GM12891 (cell line): ENCODE data around the gene PCBD2.

Experiments
- DNase-seq: peaks from one replicate; pipeline ENCODE4 v3.0.0; 2011; ENCODE audit warnings: low spot score; ENCODE audit not compliant: insufficient read length
- FAIRE-seq: peaks from 2 replicates; lab custom pipeline; 2011; peaks lifted over from hg19 to GRCh38; lab: Jason Lieb, UNC
- PAX5 ChIP-seq: IDR thresholded peaks from 2 replicates; pipeline ENCODE4 v1.6.1; 2011; ENCODE audit warnings: low read length, moderate library complexity, mild to moderate bottlenecking; ENCODE audit not compliant: insufficient read depth, severe bottlenecking
- POLR2A ChIP-seq: IDR thresholded peaks from 2 replicates; pipeline ENCODE4 v1.6.1; 2011; ENCODE audit warnings: low read depth, low read length, control low read depth
- POLR2AphosphoS5 ChIP-seq: IDR thresholded peaks from 2 replicates; pipeline ENCODE4 v1.6.1; 2011; ENCODE audit warnings: low read depth, low read length, control low read depth
- POU2F2 ChIP-seq: IDR thresholded peaks from 2 replicates; pipeline ENCODE4 v1.6.1; 2011; ENCODE audit warnings: low read depth, mild to moderate bottlenecking, control low read depth, low read length, moderate library complexity
- SPI1 ChIP-seq: IDR thresholded peaks from 2 replicates; pipeline ENCODE4 v1.6.1; 2011; ENCODE audit warnings: low read depth, low read length, control low read depth
- TAF1 ChIP-seq: IDR thresholded peaks from 2 replicates; pipeline ENCODE4 v1.6.1; 2011; ENCODE audit warnings: low read depth, low read length, control low read depth

The PCBD2 gene

DNA sequence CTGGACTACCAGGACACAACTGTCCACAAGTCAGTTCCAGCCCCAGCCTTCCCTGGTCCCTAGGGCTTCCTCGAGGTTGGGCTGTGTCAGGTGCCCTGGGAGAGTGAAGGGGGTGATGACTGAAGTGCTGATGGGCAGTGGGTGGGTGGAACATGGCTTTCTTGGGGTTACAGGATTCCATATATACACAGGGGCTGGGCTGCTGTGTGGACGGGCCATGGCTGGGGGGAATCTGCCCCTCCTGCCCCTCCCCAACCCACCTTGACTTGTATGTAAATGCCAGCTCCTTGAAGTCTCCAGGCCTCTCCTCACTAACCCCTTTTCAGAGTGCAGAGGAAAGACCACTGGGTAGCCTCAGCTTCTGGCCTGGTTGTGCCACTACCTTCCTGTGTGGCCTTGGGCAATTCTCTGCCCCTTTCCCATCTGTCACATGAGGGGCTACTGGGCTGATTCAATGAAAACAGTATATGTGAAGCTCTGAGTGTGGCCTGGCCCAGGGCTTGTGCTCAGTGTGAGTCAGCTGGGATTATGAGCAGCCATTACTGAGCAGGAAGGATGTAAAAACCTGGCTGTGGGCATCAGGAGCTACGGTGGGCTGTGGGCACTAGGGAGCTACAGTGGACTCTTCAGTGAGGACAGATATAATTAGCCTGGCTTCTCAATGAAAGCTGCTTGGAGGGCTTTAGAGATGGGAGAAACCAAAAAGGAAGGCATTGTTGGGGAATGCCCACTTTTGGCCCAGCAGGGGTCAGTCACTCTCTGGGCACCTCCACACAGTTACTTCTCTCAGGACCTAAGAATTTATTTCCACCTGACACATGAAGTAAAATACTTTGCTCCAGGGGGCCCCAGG lies 105.8 kb downstream of the PCBD2 start:
- DNase-seq (no peak), FAIRE-seq (no peak)
- TF ChIP-seq POLR2A (no peak), POU2F2 (no peak), SPI1 (no peak), PAX5 (no peak), POLR2AphosphoS5 (no peak), TAF1 (no peak)

DNA sequence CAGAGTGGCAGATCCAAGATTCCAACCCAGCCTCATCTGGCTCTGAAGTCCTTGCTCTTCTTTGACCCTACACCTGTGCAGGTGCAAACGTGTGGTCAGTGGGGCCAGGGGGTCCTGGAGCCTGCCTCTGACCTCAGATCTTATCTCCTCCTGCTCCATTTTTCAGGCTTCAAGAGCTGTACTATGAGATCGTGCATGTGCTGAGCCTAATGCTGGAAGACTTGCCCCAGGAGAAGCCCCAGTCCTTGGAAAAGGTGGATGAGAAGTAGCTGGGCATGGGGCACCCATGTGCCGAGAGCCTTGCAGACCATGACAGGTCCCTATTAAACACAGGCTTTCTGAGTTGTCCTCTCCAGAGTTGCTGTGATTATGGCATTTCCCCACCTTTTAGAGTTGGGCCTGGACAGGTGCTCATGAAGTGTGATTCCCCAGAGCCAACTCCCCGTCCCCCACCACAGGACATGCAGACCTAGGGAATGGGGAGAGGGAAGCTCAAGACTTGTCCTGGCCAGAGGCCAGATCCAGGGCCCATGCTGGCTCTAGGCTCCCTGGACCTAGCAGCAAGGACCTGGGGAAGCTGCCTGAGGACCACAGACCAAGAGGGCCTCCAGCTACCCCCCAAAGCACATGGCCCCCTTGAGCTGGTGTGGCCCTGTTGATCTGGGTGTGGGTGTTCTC lies 106.6 kb downstream of the PCBD2 start:
- no peak for FAIRE-seq
- TF ChIP-seq PAX5 = no peak
- no peak for TF ChIP-seq SPI1
- no peak for TF ChIP-seq POU2F2
- no peak for TF ChIP-seq TAF1
- TF ChIP-seq POLR2A = no peak
- TF ChIP-seq POLR2AphosphoS5 = no peak

DNA sequence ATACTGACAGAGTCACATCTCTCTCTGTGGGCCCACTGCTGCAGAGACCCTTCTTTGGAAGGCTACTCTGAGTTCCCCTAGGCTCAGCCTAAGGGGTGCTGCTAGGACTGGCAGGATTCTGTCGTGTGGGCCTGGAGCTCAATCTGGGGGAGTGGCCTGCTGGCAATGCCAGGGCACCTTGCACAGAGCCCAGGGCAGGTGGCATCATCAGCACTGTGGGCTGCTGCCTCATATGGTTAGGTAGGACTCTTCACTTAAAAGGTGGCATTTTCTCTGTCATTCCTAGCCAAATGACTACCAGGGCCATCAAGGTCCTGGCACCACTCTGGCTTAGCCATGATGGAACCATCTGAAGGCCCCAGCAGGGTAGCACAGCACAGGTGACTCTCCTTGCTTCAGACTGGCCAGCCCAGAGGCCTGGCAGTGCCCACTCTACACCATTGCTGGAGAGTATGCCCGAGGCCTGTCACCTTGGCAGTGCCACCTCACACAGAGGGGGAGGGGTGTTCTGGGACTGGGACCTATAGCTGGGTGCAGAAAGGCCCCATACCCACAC lies 107.2 kb downstream of the PCBD2 start:
- no peak for DNase-seq
- FAIRE-seq = no peak
- TF ChIP-seq TAF1 (no peak), POU2F2 (no peak), SPI1 (no peak), PAX5 (no peak), POLR2A (no peak), POLR2AphosphoS5 (no peak)

More for the DNA sequence above, 106.6 kb downstream of the PCBD2 start:
- no peak for DNase-seq
